PFSK-1 (cell line): ENCODE results near the gene CDH15.

Experiments used
- FOXP2 ChIP-seq: optimal IDR thresholded peaks from 2 replicates; pipeline ENCODE3; 2011; ENCODE audit warnings: borderline replicate concordance, control low read depth, inconsistent platforms; ENCODE audit not compliant: insufficient read depth; ENCODE audit errors: extremely low read length, extremely low read depth
- POLR2AphosphoS5 ChIP-seq: IDR thresholded peaks from 2 replicates; pipeline ENCODE4 v1.6.1; 2012; ENCODE audit warnings: low read depth, mild to moderate bottlenecking, control low read depth, low read length, moderate library complexity
- REST ChIP-seq, 2 experiments: IDR thresholded peaks; 2 replicates each; pipeline versions ENCODE4 v1.6.1 to v1.8.0; 2011 to 2012; ENCODE audit warnings: low read depth in 2 of 2, low read length in 2 of 2, control low read depth in 1 of 2, inconsistent platforms in 1 of 2, mild to moderate bottlenecking in 1 of 2, moderate library complexity in 1 of 2; ENCODE audit not compliant: insufficient read depth in 1 of 2
- SIN3A ChIP-seq: IDR thresholded peaks from 2 replicates; pipeline ENCODE4 v1.6.1; 2012; ENCODE audit warnings: mild to moderate bottlenecking, low read length, moderate library complexity, borderline replicate concordance; ENCODE audit not compliant: insufficient read depth
- TAF1 ChIP-seq: IDR thresholded peaks from 2 replicates; pipeline ENCODE4 v1.6.1; 2012; ENCODE audit warnings: low read length, control low read depth, borderline replicate concordance; ENCODE audit not compliant: insufficient read depth

The CDH15 gene

GRCh38 chr16:89150090-89150835, 21.3 kb upstream of the CDH15 start:
- TF ChIP-seq TAF1 (no peak), SIN3A (no peak)

- TF ChIP-seq TAF1 (no peak), REST (IDR thresholded peaks at IDR 0.05; ENCODE audit: insufficient read depth in 1 of 2, low read depth in 2 of 2, low read length in 2 of 2) (no peak), FOXP2 (no peak), SIN3A (no peak), POLR2AphosphoS5 (no peak)
These were observed 20.6 kb upstream of the CDH15 start for GRCh38 chr16:89150981-89151380.

GRCh38 chr16:89152831-89153700, 18.5 kb upstream of the CDH15 start:
- TF ChIP-seq FOXP2 (no peak), REST (IDR thresholded peaks at IDR 0.05; ENCODE audit: insufficient read depth in 1 of 2, low read depth in 2 of 2, low read length in 2 of 2) (no peak), SIN3A (no peak), POLR2AphosphoS5 (no peak), TAF1 (no peak)

GRCh38 chr16:89153848-89154271, 17.7 kb upstream of the CDH15 start:
- TF ChIP-seq SIN3A = no peak
- TF ChIP-seq POLR2AphosphoS5 = no peak
- no peak for TF ChIP-seq TAF1
- no peak for TF ChIP-seq FOXP2
- no peak for TF ChIP-seq REST (IDR thresholded peaks at IDR 0.05; ENCODE audit: insufficient read depth in 1 of 2, low read depth in 2 of 2, low read length in 2 of 2)

DNA sequence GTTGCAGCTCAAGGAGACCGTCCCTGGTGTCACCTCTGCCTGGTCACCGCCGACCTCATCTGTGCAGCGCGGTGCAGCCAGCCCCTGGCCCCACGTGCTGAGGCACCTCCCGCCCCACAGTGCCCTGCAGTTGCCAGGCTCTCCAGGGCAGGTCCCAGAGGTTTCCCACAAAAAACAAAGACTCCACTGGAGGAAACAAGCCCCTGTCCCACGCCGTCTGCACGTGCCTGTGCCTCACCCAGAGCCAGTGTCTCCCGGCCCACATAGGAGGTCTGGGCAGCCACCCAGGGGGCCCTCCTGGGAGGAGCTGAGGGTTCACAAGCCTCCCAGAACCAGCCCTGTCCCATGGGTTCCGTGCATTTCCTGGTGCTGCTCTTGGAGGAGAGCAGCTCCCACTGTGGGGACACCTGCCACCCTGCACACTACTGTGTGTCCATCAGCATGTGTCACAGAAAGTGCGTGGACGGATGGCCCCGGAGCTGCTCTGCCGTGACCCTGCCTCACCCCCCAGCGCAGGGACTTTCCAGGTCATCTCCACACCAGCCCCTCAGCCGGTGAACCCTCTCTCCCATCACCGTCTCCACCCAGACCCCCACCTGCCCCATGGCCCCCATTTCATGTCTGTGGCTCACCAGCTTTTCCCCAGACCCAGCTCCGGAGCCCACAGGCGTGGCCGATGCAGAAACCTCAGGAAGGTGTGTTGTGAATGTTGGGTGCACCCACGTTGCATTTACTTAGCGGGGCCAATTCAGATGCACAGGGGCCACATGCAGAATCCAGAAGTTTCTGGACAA, 17.0 kb upstream of the CDH15 start:
- TF ChIP-seq TAF1 = no peak
- TF ChIP-seq FOXP2 = no peak
